ENCODE measurements around the gene WIPF3.
A peak's percentile ranks its signal among the peaks of the same experiment; 100 is the strongest.

Gene WIPF3

GRCh38 chr7:29808075-29808801 lies 1.9 kb downstream of the WIPF3 start:
- H3K4me3 ChIP-seq (ENCODE audit: low read depth, low read length), result no peak overlapping the region
- no peak for TF ChIP-seq CTCF (IDR thresholded peaks at IDR 0.05; ENCODE audit: low read depth, low read length)
- DNase-seq (ENCODE audit: low read depth, low spot score), result peak; percentile 14
- in situ Hi-C loops (cut with HindIII; ENCODE audit: low sequenced_read_pairs), result no loop called here

GRCh38 chr7:29809533-29810155 lies 3.3 kb downstream of the WIPF3 start:
- DNase-seq (ENCODE audit: low read depth, low spot score), result no peak
- in situ Hi-C loops (cut with HindIII; ENCODE audit: low sequenced_read_pairs), result no loop called here
- no peak for TF ChIP-seq CTCF (IDR thresholded peaks at IDR 0.05; ENCODE audit: low read depth, low read length)
- H3K4me3 ChIP-seq (ENCODE audit: low read depth, low read length), result no peak overlapping the region

GRCh38 chr7:29810297-29810696 lies 4.0 kb downstream of the WIPF3 start:
- in situ Hi-C loops (cut with HindIII; ENCODE audit: low sequenced_read_pairs), result no loop called here
- DNase-seq (ENCODE audit: low read depth, low spot score), result no peak
- H3K4me3 ChIP-seq (ENCODE audit: low read depth, low read length), result no peak overlapping the region
- no peak for TF ChIP-seq CTCF (IDR thresholded peaks at IDR 0.05; ENCODE audit: low read depth, low read length)

- no peak overlapping the region for H3K4me3 ChIP-seq (ENCODE audit: low read depth, low read length)
- in situ Hi-C loops (cut with HindIII; ENCODE audit: low sequenced_read_pairs), result no loop called here
- TF ChIP-seq CTCF (IDR thresholded peaks at IDR 0.05; ENCODE audit: low read depth, low read length), result no peak
- DNase-seq (ENCODE audit: low read depth, low spot score), result no peak
Observed at GRCh38 chr7:29810813-29811482, 4.6 kb downstream of the WIPF3 start.

- no peak for TF ChIP-seq CTCF (IDR thresholded peaks at IDR 0.05; ENCODE audit: low read depth, low read length)
- no peak for DNase-seq (ENCODE audit: low read depth, low spot score)
- no peak overlapping the region for H3K4me3 ChIP-seq (ENCODE audit: low read depth, low read length)
- in situ Hi-C loops (cut with HindIII; ENCODE audit: low sequenced_read_pairs), result no loop called here
Observed at GRCh38 chr7:29811586-29811985, 5.3 kb downstream of the WIPF3 start.

- TF ChIP-seq CTCF (IDR thresholded peaks at IDR 0.05; ENCODE audit: low read depth, low read length), result no peak
- in situ Hi-C loops (cut with HindIII; ENCODE audit: low sequenced_read_pairs), result no loop called here
- H3K4me3 ChIP-seq (ENCODE audit: low read depth, low read length), result no peak overlapping the region
- DNase-seq (ENCODE audit: low read depth, low spot score), result no peak
Observed at GRCh38 chr7:29812185-29812876, 6.0 kb downstream of the WIPF3 start.
